ENCODE data around the gene PIK3AP1. TPM values are rescaled to one million over a fixed set of nuclear protein-coding genes. Genes with fewer than 3 reads are reported as not detected.

The PIK3AP1 gene
- total RNA-seq, 2 donors from 2014 or later, result 1.3 to 5.2 TPM

- Mint-ChIP-seq H3K4me3 (no peak overlapping the region), H3K36me3 (ENCODE audit: low read depth) (no peaks in the 10 kb centered on the region), H3K9me3 (no peaks in the 10 kb centered on the region), H3K27me3 (ENCODE audit: insufficient read depth) (no peaks in the 10 kb centered on the region), H3K27ac (no peak overlapping the region), H3K4me1 (peaks cover 44% of the 10 kb centered on the region)
- Histone ChIP-seq H3K9me3 (ENCODE audit: control insufficient read depth, low read length) (no peaks in the 10 kb centered on the region), H3K9ac (ENCODE audit: extremely low read depth, low read length, poor library complexity, severe bottlenecking) (no peak overlapping the region), H3K4me3 (ENCODE audit: low read length) (no peak overlapping the region), H3K36me3 (ENCODE audit: control insufficient read depth, insufficient read depth, low read length) (no peaks in the 10 kb centered on the region), H3K4me1 (ENCODE audit: control insufficient read depth, insufficient read depth, low read length) (peaks cover 14% of the 10 kb centered on the region), H3K27me3 (ENCODE audit: control insufficient read depth, insufficient read depth, low read length, poor library complexity, severe bottlenecking) (no peaks in the 10 kb centered on the region), H3K27ac (ENCODE audit: low read depth, low read length) (no peak overlapping the region)
- DNase-seq, result no peak
- 93 to 95% methylated on average over 3 to 4 of the region's 4 CpGs for WGBS, 2 experiments (ENCODE audit: insufficient coverage in 1 of 2, insufficient read length in 1 of 2)
- no peak for TF ChIP-seq CTCF (conservative IDR thresholded peaks at IDR 0.05)
Observed at GRCh38 chr10:96672481-96673175, 47.7 kb downstream of the PIK3AP1 start.

GRCh38 chr10:96671211-96671890, 49.0 kb downstream of the PIK3AP1 start:
- Mint-ChIP-seq H3K4me1 (peaks cover 42% of the 10 kb centered on the region), H3K36me3 (ENCODE audit: low read depth) (no peaks in the 10 kb centered on the region), H3K27me3 (ENCODE audit: insufficient read depth) (no peaks in the 10 kb centered on the region), H3K4me3 (no peak overlapping the region), H3K27ac (peak overlapping the region; percentile 60), H3K9me3 (no peaks in the 10 kb centered on the region)
- H3K27ac ChIP-seq (ENCODE audit: low read depth, low read length), result no peak overlapping the region
- no peak overlapping the region for H3K9ac ChIP-seq (ENCODE audit: extremely low read depth, low read length, poor library complexity, severe bottlenecking)
- no peak for DNase-seq
- 83 to 84% methylated on average over 3 to 4 of the region's 4 CpGs for WGBS, 2 experiments (ENCODE audit: insufficient coverage in 1 of 2, insufficient read length in 1 of 2)
- peaks cover 14% of the 10 kb centered on the region for H3K4me1 ChIP-seq (ENCODE audit: control insufficient read depth, insufficient read depth, low read length)
- no peaks in the 10 kb centered on the region for H3K9me3 ChIP-seq (ENCODE audit: control insufficient read depth, low read length)
- H3K4me3 ChIP-seq (ENCODE audit: low read length), result no peak overlapping the region
- no peaks in the 10 kb centered on the region for H3K27me3 ChIP-seq (ENCODE audit: control insufficient read depth, insufficient read depth, low read length, poor library complexity, severe bottlenecking)
- TF ChIP-seq CTCF (conservative IDR thresholded peaks at IDR 0.05), result no peak
- H3K36me3 ChIP-seq (ENCODE audit: control insufficient read depth, insufficient read depth, low read length), result no peaks in the 10 kb centered on the region

GRCh38 chr10:96670786-96671185, 49.5 kb downstream of the PIK3AP1 start:
- Histone ChIP-seq H3K9me3 (ENCODE audit: control insufficient read depth, low read length) (no peaks in the 10 kb centered on the region), H3K9ac (ENCODE audit: extremely low read depth, low read length, poor library complexity, severe bottlenecking) (no peak overlapping the region), H3K4me3 (ENCODE audit: low read length) (no peak overlapping the region), H3K27me3 (ENCODE audit: control insufficient read depth, insufficient read depth, low read length, poor library complexity, severe bottlenecking) (no peaks in the 10 kb centered on the region), H3K4me1 (ENCODE audit: control insufficient read depth, insufficient read depth, low read length) (peaks cover 14% of the 10 kb centered on the region), H3K27ac (ENCODE audit: low read depth, low read length) (no peak overlapping the region), H3K36me3 (ENCODE audit: control insufficient read depth, insufficient read depth, low read length) (no peaks in the 10 kb centered on the region)
- Mint-ChIP-seq H3K4me3 (no peak overlapping the region), H3K9me3 (no peaks in the 10 kb centered on the region), H3K36me3 (ENCODE audit: low read depth) (no peaks in the 10 kb centered on the region), H3K27ac (no peak overlapping the region), H3K4me1 (peaks cover 37% of the 10 kb centered on the region), H3K27me3 (ENCODE audit: insufficient read depth) (no peaks in the 10 kb centered on the region)
- peak; percentile 20 for DNase-seq
- 77 to 84% methylated on average over 4 of the region's 4 CpGs for WGBS, 2 experiments (ENCODE audit: insufficient coverage in 1 of 2, insufficient read length in 1 of 2)
- TF ChIP-seq CTCF (conservative IDR thresholded peaks at IDR 0.05), result no peak

Measured in endodermal cell (in vitro differentiated cells).